HG02840 (cell line): ENCODE results near the gene MAP7D3.

ENCODE experiments used
- ATAC-seq: cut with Tn5 transposase; IDR thresholded peaks from one replicate; pipeline ENCODE4 v1.9.1; 2021; ENCODE audit warnings: mild to moderate bottlenecking, moderate library complexity, moderate number of reproducible peaks; ENCODE audit not compliant: unreplicated experiment, low FRiP score

Gene MAP7D3

DNA sequence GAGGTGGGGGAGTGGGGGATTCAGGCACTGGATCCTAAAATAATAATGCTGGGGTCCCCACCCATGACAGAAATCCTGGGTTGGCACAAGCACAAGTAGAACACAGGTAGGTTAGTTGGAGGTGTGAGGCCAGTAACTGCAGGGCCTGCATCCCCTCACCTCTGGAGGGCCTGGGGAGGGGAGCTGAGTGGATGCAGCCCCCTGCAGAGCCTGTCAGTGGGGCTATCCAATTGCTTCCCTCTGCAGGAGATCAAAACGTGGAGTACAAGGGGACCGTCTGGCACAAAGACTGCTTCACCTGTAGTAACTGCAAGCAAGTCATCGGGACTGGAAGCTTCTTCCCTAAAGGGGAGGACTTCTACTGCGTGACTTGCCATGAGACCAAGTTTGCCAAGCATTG, 43.7 kb downstream of the MAP7D3 start:
- no peak for ATAC-seq

DNA sequence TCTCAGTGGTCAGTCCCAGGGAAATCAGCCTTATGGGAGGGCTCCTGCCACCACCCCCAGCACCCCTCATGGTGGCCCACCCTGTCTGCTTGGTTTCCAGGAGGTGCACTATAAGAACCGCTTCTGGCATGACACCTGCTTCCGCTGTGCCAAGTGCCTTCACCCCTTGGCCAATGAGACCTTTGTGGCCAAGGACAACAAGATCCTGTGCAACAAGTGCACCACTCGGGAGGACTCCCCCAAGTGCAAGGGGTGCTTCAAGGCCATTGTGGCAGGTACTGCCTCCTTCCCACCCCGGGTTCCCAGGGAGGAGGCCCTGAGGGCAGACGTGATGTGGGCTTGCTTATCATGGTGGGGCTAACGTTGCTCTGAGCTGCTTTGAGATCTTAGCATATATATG, 44.3 kb downstream of the MAP7D3 start:
- ATAC-seq: no peak

DNA sequence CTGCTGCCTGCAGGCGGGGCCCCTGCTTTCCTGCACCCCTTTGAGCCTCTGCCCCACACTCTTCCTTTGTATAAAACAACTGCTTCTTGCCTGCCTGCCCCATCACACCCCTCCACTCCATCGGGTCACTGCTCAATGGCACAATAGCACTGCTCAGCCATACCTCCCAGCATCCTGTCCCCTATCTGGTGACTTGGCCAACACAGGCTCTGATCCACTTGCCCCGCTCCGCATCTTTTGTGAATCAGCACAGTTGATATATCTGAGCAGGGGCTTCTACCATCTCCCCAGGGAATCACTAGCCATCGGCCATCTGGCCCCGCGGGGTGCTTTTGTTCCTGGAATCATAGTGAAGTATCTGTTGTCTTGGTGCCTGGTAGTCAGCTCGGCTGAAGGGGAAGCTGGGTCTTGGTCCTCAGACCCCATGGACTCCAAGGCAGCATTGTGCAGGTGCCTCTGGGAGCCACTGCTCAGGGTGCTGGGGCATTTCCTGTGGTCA, 45.3 kb downstream of the MAP7D3 start:
- no peak for ATAC-seq

DNA sequence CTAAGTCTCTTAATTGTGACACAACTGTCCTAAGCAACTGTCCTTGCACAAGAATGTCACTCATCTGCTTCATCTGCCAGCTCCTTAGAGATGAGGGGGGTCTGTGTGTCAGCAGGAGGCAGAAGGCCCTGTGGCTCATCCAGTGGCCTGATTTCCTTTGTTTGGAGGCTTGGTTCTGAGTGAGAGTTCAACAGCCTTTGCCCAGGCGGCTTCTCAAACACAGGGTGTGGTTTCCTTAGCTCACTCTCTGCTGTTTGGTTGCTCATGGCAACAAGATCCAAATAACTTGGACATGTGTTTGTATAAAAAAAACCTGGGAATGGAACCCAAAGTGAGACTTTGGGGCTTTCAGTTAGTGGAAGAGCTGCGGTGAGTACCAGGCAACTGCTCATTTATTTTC, 46.6 kb downstream of the MAP7D3 start:
- no peak for ATAC-seq

DNA sequence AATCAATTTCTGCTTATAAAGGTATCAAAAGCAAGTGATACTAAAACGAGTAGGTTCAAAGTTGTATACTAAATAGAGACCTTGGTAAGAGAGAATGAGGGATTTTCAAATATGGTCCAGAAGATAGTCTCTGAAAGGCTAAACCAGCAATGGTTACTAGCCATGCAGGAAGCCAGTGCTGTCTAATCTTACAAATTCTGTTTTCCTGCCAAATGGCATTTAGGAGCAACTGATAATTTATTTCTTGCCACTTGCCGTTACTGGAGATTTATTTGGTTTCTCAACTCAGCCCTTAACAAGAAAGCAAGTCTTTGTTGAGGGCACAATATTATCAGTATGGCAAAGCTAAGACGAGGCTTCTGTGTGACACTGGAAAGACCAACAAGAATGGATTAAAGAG, 47.2 kb downstream of the MAP7D3 start:
- no peak for ATAC-seq

DNA sequence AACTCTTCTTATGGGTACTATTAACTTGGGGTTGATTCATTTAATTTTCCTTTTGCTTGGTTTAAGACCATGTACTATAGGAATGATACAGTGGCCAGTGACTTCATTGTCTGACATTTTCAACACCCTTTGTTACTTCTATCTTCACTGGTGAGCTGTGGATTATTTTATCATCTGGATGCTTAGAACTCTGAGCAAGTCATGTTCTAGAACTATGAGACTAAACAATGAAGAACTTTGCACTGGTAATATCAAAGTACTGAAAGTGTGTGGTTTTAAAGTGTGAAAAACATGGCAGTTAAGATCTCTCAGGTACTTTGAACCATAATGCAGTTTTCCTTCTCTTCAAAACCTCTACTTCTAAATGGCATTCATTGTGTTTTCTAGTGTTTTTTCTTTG, 47.8 kb downstream of the MAP7D3 start:
- no peak for ATAC-seq

DNA sequence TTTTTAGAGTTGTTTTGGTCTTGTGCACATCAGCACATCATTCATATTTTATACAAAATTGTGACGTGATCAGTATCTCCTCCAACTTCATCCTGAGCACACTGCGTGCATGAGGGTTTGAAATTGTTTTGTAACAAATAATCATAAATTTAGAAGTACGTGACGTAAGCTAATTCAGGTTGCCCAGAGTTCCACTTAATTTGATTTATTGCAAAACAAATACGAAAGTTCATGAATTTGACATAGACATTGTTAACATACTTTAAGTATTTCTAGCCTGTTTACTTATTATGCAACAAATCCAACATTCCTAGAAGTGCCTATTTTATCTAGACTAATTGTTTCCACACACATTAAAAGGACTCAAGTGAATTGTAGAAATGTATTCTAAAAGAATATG, 48.3 kb downstream of the MAP7D3 start:
- no peak for ATAC-seq

DNA sequence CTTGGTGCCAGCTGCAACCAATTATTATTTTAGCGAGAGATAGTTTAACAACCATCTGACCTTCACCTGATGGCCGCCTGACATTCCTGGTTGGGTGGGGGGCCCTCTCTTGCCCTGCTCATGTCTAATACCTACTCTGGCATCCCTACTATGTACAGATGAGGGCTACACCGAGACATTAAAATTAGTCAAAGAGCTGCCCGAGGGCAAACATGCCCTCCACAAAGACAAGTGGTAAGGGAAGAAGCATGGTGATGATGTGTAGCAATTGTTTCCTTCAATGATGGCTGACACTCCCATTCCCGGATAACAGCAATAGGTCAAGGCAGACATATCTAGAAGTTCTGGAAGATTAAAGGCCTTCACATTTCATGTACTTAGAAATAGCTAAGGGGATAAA, 49.6 kb downstream of the MAP7D3 start:
- no peak for ATAC-seq

DNA sequence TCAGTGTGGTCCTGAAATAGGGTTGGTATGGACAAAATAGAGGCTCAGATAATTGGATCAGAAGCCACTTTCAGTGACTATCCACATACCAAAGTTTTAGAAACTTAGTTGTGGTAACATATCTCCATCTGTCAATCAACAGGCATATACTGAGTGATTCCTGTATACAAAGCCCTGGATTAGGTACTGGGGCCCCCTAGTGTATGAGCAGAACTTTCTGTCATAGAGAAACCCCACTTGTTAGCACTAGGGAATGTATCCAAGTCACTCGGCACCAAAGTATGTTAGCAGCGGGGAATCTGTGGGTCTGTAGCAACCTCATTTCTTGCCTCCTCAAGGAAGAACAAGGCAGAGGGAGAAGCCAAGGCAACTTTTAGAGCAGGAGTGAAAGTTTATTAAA, 50.7 kb downstream of the MAP7D3 start:
- no peak for ATAC-seq

DNA sequence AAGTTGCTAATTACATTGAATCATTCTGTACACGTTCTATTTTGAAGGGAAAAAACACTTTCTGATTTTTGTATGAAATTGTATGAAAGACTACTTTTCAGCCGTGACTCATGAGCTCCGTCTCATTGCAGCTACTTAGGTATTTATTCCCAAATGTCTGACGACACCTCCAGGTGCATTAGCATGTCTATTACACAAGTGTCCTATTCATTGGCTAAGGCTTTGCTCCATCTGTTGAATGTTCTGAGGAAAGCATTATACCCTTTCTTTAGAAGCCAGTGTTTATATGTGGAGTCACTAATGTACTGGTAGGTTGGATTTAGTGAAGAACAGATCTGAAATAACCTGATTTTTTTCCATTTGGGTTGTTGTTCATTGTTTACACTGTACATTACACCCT, 51.8 kb downstream of the MAP7D3 start:
- ATAC-seq: no peak

DNA sequence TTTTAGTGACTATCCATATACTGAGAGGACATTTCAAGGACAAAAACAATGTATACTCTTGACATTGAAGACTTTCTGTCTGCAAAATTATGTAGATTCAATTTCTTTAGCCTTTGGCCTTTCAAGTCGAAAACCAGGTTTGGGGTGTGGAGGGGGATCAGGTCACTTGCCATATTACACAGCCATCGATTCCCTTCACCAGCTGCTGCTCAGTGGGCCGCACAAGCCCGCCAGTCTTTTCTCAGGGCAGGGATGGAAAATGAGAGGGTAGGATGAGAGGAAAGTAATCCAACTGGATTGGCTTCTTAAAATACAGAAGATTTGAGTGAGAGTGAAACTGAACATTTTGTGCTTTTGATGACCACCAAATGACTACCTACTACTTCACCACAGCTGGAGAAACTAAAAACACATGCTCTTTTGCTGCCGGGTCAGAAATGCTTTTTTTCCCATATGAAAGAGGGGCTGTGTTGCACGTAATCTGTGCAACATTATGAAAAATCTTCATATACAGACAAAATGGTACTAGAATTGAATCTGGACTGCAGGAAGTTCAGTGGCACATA, 52.4 kb downstream of the MAP7D3 start:
- ATAC-seq: no peak

DNA sequence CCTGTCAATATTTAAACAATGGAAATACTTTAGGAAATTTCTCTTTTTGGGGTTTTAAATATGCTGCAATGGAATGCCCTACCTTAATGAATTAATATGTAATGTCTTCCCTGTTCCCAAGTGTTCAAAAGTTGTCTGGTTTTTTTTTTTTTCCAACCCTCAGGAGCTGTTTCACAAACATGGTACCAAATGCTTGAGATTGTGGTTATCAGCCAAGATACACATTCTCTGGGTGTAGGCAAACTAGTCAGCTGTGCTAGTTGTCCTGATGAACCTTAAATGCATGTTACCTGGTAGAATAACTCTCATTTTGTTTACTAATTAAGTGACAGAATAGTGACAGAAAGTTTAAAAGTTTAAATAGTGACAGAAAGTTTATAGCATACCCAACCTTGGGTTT, 53.2 kb downstream of the MAP7D3 start:
- no peak for ATAC-seq

DNA sequence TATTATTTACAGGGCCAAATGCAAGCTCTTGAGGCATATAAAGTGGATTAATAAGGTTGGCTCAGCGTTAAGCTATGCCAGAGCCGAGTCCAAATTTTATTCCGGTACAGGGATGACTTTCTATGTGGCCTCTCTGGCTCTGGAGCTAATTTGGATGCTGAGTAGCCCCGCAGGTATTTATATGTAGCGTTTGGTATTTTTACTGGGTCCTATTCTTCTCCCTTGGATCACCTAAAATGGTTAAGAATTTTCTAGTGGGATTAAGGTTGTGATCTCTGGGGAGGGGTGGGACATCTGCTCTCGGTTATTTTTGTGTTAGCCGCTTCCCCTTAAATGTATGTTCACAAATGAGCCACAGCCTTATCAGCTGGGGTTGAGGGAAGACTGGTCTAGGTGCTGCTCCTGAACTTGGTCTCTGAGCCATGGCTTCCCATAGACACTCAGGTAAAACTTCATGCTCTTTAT, 54.5 kb downstream of the MAP7D3 start:
- ATAC-seq: no peak

DNA sequence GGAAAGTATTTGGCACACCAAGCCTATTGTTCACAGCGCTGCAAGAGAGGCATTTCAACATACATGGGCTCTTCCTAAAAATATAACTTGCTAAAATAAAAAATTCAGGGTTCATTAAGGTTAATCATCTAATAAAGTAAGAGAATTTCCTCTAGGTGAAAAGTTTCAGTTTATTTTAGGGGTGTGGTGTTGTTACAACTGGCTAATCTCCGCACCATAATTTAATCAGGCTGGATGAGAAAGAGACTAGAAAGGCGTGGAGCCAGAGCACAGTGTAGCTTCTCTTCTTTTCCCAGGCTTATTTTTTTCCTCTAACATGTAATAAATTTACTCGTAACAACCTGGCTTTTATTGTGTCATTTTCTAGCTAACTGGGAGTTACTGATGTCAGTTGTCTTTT, 56.0 kb downstream of the MAP7D3 start:
- ATAC-seq: no peak

DNA sequence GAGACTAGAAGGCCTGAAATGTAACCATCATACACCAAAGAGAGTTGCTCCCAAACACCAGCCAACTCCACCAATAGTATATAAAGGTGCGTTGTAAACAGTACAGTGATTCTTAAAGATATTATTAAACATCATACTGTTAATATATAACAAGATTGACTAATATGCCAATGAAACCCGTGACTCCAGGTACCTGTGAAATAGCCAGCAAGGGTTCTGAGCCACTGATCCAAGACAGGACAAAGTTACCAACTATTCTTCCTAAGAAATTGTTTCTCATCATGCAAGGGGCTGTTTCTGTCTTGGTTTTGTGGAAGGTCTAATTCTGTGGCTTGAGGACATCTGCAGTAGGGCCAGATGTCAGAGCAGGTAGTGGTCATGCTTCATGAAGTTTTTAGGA, 56.7 kb downstream of the MAP7D3 start:
- no peak for ATAC-seq

DNA sequence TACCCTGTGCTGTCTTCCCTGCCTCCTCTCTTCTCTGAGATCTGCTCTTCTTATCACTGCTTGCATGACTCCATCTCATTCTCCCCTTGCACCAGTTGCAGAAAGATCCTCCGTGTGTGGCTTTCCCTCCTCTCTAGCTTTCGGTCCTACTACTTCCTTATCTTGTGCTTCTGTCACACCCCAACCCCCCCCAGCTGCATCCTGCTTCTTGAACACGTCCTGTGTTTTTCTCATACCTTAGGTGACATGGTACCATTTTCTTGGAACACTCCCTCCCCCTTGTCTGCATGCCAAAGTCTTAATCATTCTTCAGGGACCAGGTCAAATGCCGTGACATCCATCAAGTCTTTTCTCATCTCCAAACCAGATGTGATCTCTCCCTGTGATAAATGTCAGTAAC, 57.4 kb downstream of the MAP7D3 start:
- ATAC-seq: no peak

DNA sequence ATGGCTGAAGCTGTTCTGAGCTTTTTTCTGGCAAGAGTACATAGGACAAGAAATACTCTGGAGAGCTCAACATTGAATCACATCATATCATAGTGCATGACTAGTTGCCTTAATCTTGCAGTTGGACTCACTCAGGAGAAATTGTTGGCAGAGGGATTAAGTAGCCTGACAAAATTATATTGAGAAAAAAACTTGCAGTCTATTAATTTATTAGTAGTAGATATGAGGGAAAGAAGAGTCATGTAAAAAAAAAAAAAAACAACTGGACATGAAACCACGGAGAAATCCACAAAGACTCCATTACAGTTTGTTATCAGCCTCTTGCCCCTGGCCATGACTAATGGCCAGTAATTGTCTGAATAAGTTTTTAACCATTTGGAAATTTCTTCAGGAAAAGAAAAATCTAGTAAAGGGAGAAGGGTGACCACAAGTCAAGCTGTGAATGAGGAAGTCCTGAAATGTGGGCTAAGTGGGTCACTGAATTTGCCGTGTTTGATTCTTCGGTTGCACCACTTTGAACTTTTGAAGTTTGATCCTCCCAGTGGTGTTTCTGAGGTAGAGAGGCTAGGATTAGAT, 58.3 kb downstream of the MAP7D3 start:
- ATAC-seq: no peak

DNA sequence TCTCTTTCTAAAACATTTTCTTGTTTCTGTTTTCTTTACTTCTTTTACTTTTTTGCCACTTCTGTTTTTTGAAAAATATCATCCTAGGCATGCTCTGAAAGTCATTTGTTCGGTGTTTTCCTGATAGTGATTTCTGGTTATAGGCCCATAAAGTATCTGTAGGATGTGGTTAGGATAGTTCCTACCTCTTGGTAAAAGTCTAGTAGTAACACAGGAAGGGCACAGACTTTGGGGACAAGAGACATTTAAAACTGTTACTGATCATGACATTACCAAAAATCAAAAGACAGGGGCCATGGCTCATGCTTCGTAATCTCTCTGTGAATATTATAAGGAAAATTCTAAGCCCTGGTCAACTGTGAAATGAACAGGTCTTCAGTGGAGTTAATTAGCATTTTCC, 59.1 kb downstream of the MAP7D3 start:
- ATAC-seq: no peak

DNA sequence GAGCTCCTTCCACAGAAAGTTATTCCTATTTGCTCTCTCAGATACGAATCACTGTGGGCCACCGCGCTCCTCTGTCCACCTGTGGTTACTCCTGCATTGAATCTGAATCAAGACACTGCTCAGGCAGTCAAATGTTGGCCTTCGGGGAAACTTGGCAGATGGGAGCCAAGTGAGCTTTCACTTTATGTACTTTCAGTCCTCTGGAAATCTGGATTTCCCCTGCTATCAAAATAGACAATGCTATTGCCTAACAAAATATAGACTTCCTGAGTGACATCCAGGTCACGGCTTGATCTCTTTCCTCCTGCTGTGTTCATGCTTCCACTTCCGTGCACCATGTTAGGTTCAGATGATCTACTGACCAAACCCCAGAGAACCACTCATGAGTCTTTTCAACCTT, 60.0 kb downstream of the MAP7D3 start:
- ATAC-seq: no peak

DNA sequence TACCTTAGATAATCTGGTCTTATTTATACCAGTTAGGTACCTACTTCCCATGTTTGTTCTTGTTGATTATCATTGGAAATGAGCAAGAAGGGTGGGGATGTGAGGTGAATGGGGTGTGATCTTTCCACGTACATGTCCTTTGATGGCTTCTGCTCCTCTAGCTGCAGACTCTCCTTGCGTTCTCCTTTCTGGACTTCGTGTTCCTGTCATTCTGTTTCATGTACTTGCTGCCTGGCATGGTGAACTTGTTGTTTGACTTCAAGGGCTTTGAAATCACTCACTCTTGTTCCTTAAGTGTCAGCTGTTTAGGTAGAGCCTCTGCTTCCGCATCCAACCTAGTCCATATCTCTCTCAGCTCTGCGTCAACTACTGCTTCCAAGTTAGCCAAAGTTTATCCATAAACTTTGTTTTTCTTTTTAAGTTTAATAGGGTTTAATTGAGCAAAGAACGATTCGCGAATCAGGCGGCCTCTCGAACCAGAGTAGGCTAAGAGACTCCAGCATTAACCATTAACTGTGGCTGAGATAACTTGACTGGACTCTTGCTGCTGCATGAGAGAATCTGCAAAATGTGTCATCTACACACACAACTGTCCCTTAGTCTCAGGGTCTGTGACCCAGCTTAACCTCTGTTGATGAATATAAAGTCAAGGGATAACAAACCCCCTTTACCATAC, 61.0 kb downstream of the MAP7D3 start:
- no peak for ATAC-seq

DNA sequence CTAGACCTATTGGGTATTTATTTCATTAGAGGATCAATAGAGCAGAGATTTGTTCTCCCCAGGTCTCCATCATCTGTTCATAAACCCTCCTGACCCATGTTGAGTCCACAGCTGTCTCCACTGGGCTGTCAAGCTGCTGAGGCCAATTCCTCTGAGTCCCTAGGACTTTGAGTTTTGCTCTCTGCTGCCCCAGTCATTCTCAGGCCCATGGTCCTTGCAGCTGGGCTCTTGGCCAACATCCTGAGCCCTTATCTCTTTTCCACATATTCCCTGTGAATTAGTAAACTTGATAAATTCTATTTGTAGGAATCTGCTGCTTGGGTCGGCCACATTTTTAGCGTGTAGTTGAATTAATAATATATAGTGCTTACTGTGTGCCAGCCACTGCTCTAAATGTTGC, 62.0 kb downstream of the MAP7D3 start:
- no peak for ATAC-seq

DNA sequence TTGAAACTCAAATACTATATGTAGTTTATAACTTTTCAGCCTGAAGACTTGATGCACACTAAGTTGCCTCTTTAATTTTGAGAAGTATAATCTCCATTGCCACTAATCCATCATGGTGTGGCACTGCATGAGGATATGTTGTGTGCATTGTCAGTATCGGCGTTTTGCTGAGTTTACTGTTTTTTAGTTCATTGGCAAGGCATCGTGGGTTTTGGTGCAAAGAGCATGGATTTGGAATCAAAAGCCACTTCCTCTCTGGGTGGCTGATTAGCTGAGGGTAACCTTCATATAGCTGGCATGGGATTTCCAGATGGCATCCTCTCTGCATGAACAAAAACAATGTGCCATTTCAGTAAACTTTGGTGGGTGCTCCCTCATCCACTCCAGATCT, 65.2 kb downstream of the MAP7D3 start:
- no peak for ATAC-seq
